Kidney (tissue), 14 donors: ENCODE data around the gene THEM5. TPM values are rescaled to one million over a fixed set of nuclear protein-coding genes. Genes with fewer than 3 reads are reported as not detected.

Source experiments
- DNase-seq, 5 donors: peaks; one replicate each; pipeline ENCODE4 v3.0.0-alpha.2; 2013 to 2020
- FAIRE-seq: peaks from 2 replicates; lab custom pipeline; 2012; peaks lifted over from hg19 to GRCh38; lab: Jason Lieb, UNC
- H3K27ac ChIP-seq, 2 donors: one replicate each; pipeline ENCODE4 v1.7.0; 2013; ENCODE audit warnings: low read depth in 2 of 2, low read length in 2 of 2, inconsistent platforms in 1 of 2
- H3K27me3 ChIP-seq: one replicate; pipeline ENCODE4 v1.7.1; 2013; ENCODE audit warnings: low read length, inconsistent platforms; ENCODE audit not compliant: control insufficient read depth, insufficient read depth
- H3K36me3 ChIP-seq, 3 donors: one replicate each; pipeline versions ENCODE4 v1.7.0 to v1.7.1; 2013; ENCODE audit warnings: low read length in 3 of 3, control low read depth in 1 of 3, inconsistent platforms in 1 of 3; ENCODE audit not compliant: insufficient read depth in 3 of 3, control insufficient read depth in 2 of 3
- H3K4me1 ChIP-seq, 3 donors: one replicate each; pipeline versions ENCODE4 v1.7.0 to v1.7.1; 2013; ENCODE audit warnings: low read length in 3 of 3, inconsistent platforms in 1 of 3, low read depth in 1 of 3; ENCODE audit not compliant: control insufficient read depth in 2 of 3, insufficient read depth in 2 of 3
- H3K4me3 ChIP-seq, 3 donors: one replicate each; pipeline versions ENCODE4 v1.7.0 to v1.8.1; 2013; ENCODE audit warnings: low read length in 3 of 3, control low read depth in 1 of 3, inconsistent platforms in 1 of 3
- H3K9ac ChIP-seq, 3 donors: one replicate each; pipeline versions ENCODE4 v1.7.0 to v1.7.1; 2013; ENCODE audit warnings: low read length in 3 of 3, control low read depth in 1 of 3, inconsistent platforms in 1 of 3
- H3K9me3 ChIP-seq, 3 donors: one replicate each; pipeline versions ENCODE4 v1.7.0 to v1.7.1; 2013; ENCODE audit warnings: low read length in 3 of 3, control low read depth in 1 of 3, inconsistent platforms in 1 of 3; ENCODE audit not compliant: control insufficient read depth in 2 of 3, insufficient read depth in 1 of 3
- CTCF ChIP-seq: IDR thresholded peaks from 3 replicates; pipeline ENCODE4 v1.5.1; 2012; ENCODE audit warnings: mild to moderate bottlenecking, moderate library complexity, borderline replicate concordance; ENCODE audit not compliant: insufficient read depth; ENCODE audit errors: extremely low read depth
- intact Hi-C: fragments of 100-400 bp; cut with DNase I; formaldehyde crosslinking; loops from one replicate; pipeline ENCODE4 v1.11.1; 2022
- polyA plus RNA-seq: library from polyadenylated mRNA; stranded (reverse); fragments of 350-450 nt; fragmentation: Illumina TruSeq; extraction: RNeasy Lipid Tissue Mini Kit (QIAGEN cat#74804); gene quantifications from one replicate; pipeline ENCODE4 v1.2.3, GENCODE V29; 2014; ENCODE audit warnings: low read depth, low replicate concordance; ENCODE audit not compliant: insufficient read depth
- total RNA-seq: library from RNA; stranded (reverse); fragmentation: NEBNext Ultra II Directional; extraction: Animal tissue kit (Norgen Biotek cat#: 25700); gene quantifications from one replicate; pipeline ENCODE4 v1.2.1, GENCODE V29; 2021
- donor health status: control.
- donor health status: control.
- donor health status: control.
- donor health status: control.
- donor health status: control.
- donor health status: DM: yes; HTN: yes; CAD: no.
- donor health status: Normal renal cell carcinoma (clear cell type).

Gene THEM5
- total and polyA plus RNA-seq, 2 donors from 2014 or later = not detected

DNA sequence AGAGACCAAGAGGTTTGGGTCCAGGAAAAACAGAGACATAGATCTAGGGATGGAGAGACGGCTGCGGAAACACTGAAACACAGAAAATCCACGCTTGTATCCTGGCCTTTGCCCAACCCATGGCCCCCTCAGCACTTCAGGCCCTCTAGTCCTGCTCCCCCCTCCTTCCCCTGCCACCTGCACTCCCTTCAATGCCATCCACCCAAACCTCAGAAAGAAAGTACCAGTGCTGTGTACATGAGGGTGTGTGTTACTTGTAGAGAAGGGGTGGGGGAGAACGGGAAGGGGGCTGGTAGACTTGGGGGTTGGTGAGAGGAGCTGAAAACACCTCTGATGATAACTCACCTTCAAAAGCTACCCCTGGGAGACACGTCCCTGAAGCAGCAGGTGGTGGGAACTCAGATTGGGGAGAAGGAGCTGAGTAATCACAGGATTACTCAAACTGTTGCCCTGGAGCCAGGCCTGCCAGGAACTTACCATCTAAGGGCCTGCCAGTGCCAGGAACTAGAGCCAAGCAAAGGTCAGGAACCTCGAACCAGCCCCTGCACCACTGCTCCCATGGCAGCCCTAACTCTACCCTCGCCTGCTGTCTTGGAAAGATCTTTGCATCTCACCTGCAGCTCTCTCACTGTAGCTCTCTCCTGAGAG lies 33.4 kb downstream of the THEM5 start:
- H3K9me3 ChIP-seq = no peaks in the 10 kb centered on the region
- H3K27me3 ChIP-seq = no peaks in the 10 kb centered on the region
- FAIRE-seq (no peak), DNase-seq (no peak)
- peaks cover 0 to 22% (median 7%) of the 10 kb centered on the region in 3 donors for H3K36me3 ChIP-seq
- no peak overlapping the region for H3K4me3 ChIP-seq
- H3K27ac ChIP-seq = no peak overlapping the region
- no peak overlapping the region for H3K9ac ChIP-seq
- peaks cover 0 to 5% (median 5%) of the 10 kb centered on the region in 3 donors for H3K4me1 ChIP-seq
- no peak for TF ChIP-seq CTCF
- intact Hi-C loops = no loop called here

GRCh38 chr1:151819227-151819835 lies 34.2 kb downstream of the THEM5 start:
- Histone ChIP-seq H3K36me3 (peaks cover 0 to 25% (median 7%) of the 10 kb centered on the region in 3 donors), H3K4me3 (no peak overlapping the region), H3K4me1 (peaks cover 0 to 5% (median 5%) of the 10 kb centered on the region in 3 donors), H3K27me3 (no peaks in the 10 kb centered on the region), H3K9ac (no peak overlapping the region), H3K9me3 (no peaks in the 10 kb centered on the region), H3K27ac (no peak overlapping the region)
- intact Hi-C loops = no loop called here
- no peak for FAIRE-seq
- no peak for TF ChIP-seq CTCF
- no peak for DNase-seq

DNA sequence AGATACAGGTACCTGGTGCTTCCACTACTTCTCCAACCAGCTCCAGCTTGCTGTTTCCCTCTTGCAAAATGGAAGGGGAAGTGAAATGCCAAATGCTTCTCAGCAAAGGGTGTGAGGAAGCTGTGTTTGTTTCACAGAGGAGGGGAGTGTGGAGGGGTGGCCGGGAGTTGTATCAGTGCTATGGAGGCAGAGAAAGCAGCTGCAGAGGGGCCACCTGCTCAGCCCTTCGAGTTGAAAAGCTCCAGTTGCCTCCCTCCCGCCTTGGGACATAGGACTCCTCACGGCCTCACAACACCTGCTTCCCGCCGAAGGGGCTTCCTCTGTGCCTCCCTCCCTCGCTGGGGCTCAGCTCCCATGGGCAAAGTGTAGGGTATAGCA lies 36.2 kb downstream of the THEM5 start:
- no peak overlapping the region for H3K4me3 ChIP-seq
- H3K9ac ChIP-seq = no peak overlapping the region
- peaks cover 0 to 40% (median 7%) of the 10 kb centered on the region in 3 donors for H3K36me3 ChIP-seq
- H3K27me3 ChIP-seq = no peaks in the 10 kb centered on the region
- H3K27ac ChIP-seq = no peak overlapping the region
- intact Hi-C loops = no loop called here
- no peak for FAIRE-seq
- TF ChIP-seq CTCF = no peak
- H3K4me1 ChIP-seq = peaks cover 0 to 5% (median 5%) of the 10 kb centered on the region in 3 donors
- no peak for DNase-seq
- no peaks in the 10 kb centered on the region for H3K9me3 ChIP-seq
